ENCODE results near the gene FOXA1.

FOXA1 gene

GRCh38 chr14:37591941-37592481 lies 3.0 kb downstream of the FOXA1 start:
- H3K9ac ChIP-seq (ENCODE audit: low read length): no peak overlapping the region
- DNase-seq: no peak
- H4K20me1 ChIP-seq (ENCODE audit: insufficient read depth, low read length): no peaks in the 10 kb centered on the region
- H3K9me3 ChIP-seq (replicated peaks; ENCODE audit: insufficient read depth, low read length): no peaks in the 10 kb centered on the region
- no peaks in the 10 kb centered on the region for H3K27me3 ChIP-seq (replicated peaks; ENCODE audit: insufficient read depth, low read length)
- H3K79me2 ChIP-seq (ENCODE audit: low read length): peaks cover 13% of the 10 kb centered on the region
- H2AFZ ChIP-seq (ENCODE audit: low read length): no peak overlapping the region
- no peaks in the 10 kb centered on the region for H3K4me1 ChIP-seq (ENCODE audit: low read length)
- no peak overlapping the region for H3K27ac ChIP-seq (ENCODE audit: low read length)
- TF ChIP-seq EZH2phosphoT487 (IDR thresholded peaks at IDR 0.05; ENCODE audit: low read length): no peak
- TF ChIP-seq, protein P1, sequence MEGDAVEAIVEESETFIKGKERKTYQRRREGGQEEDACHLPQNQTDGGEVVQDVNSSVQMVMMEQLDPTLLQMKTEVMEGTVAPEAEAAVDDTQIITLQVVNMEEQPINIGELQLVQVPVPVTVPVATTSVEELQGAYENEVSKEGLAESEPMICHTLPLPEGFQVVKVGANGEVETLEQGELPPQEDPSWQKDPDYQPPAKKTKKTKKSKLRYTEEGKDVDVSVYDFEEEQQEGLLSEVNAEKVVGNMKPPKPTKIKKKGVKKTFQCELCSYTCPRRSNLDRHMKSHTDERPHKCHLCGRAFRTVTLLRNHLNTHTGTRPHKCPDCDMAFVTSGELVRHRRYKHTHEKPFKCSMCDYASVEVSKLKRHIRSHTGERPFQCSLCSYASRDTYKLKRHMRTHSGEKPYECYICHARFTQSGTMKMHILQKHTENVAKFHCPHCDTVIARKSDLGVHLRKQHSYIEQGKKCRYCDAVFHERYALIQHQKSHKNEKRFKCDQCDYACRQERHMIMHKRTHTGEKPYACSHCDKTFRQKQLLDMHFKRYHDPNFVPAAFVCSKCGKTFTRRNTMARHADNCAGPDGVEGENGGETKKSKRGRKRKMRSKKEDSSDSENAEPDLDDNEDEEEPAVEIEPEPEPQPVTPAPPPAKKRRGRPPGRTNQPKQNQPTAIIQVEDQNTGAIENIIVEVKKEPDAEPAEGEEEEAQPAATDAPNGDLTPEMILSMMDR (IDR thresholded peaks at IDR 0.05; ENCODE audit: low read length): no peak
- no peak for TF ChIP-seq EZH2 (optimal IDR thresholded peaks at IDR 0.05; ENCODE audit: low read depth, low read length)
- H3F3A ChIP-seq (ENCODE audit: insufficient read depth, low read length): peaks cover 7% of the 10 kb centered on the region
- no peaks in the 10 kb centered on the region for H3K9me2 ChIP-seq (replicated peaks; ENCODE audit: insufficient read depth, low read length)
- H3K4me3 ChIP-seq (ENCODE audit: low read length): no peak overlapping the region
- no peaks in the 10 kb centered on the region for H3K36me3 ChIP-seq (replicated peaks; ENCODE audit: insufficient read depth, low read length)
- H3K4me2 ChIP-seq (ENCODE audit: low read depth, low read length): no peak overlapping the region

- no peaks in the 10 kb centered on the region for H4K20me1 ChIP-seq (ENCODE audit: insufficient read depth, low read length)
- H2AFZ ChIP-seq (ENCODE audit: low read length): no peak overlapping the region
- no peak overlapping the region for H3K4me3 ChIP-seq (ENCODE audit: low read length)
- TF ChIP-seq EZH2 (optimal IDR thresholded peaks at IDR 0.05; ENCODE audit: low read depth, low read length): no peak
- H3K4me2 ChIP-seq (ENCODE audit: low read depth, low read length): no peak overlapping the region
- no peaks in the 10 kb centered on the region for H3K9me2 ChIP-seq (replicated peaks; ENCODE audit: insufficient read depth, low read length)
- H3K4me1 ChIP-seq (ENCODE audit: low read length): no peaks in the 10 kb centered on the region
- H3K27me3 ChIP-seq (replicated peaks; ENCODE audit: insufficient read depth, low read length): no peaks in the 10 kb centered on the region
- no peaks in the 10 kb centered on the region for H3K9me3 ChIP-seq (replicated peaks; ENCODE audit: insufficient read depth, low read length)
- no peak overlapping the region for H3K27ac ChIP-seq (ENCODE audit: low read length)
- H3K79me2 ChIP-seq (ENCODE audit: low read length): peaks cover 13% of the 10 kb centered on the region
- H3F3A ChIP-seq (ENCODE audit: insufficient read depth, low read length): peaks cover 7% of the 10 kb centered on the region
- H3K9ac ChIP-seq (ENCODE audit: low read length): no peak overlapping the region
- no peak for DNase-seq
- H3K36me3 ChIP-seq (replicated peaks; ENCODE audit: insufficient read depth, low read length): no peaks in the 10 kb centered on the region
Observed at GRCh38 chr14:37591311-37591940, 3.6 kb downstream of the FOXA1 start.

DNA sequence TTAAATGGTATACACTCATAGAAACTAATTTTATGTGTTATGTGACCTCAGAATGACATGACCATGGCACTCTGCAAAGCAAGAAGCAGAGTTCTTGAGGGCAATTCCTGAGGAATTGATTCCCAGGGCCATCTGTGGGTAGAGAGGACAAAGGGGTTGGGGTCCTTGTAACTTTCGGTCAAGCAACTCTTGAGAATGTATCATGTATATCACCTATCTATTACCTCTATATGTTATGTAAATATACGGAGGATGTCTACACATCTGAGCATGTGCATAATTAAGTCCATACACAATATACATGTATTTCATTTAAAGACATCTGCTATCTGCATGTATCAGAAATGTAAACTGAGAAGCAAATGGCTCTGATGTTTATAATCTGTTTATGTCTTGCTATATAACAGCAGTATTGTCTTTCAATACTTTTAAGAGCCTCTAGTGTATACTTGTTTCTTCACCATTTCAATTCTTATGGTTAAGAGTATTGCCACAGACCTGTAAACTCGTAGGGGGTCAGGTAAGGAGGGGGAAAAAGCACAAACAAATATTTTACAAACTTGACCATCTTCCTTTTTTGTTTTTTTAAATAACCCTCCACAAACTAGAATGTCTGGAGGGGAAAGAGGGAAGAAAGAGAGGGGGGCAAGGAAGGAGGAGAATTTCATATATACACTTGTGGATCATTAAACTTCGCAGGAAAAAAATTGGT lies 4.5 kb downstream of the FOXA1 start:
- no peaks in the 10 kb centered on the region for H3K9me2 ChIP-seq (replicated peaks; ENCODE audit: insufficient read depth, low read length)
- DNase-seq: no peak
- no peaks in the 10 kb centered on the region for H4K20me1 ChIP-seq (ENCODE audit: insufficient read depth, low read length)
- H2AFZ ChIP-seq (ENCODE audit: low read length): no peak overlapping the region
- H3K27ac ChIP-seq (ENCODE audit: low read length): no peak overlapping the region
- H3K4me1 ChIP-seq (ENCODE audit: low read length): no peaks in the 10 kb centered on the region
- H3K4me3 ChIP-seq (ENCODE audit: low read length): no peak overlapping the region
- H3K9ac ChIP-seq (ENCODE audit: low read length): no peak overlapping the region
- no peaks in the 10 kb centered on the region for H3K36me3 ChIP-seq (replicated peaks; ENCODE audit: insufficient read depth, low read length)
- no peaks in the 10 kb centered on the region for H3K27me3 ChIP-seq (replicated peaks; ENCODE audit: insufficient read depth, low read length)
- TF ChIP-seq EZH2 (optimal IDR thresholded peaks at IDR 0.05; ENCODE audit: low read depth, low read length): no peak
- no peak for TF ChIP-seq EZH2phosphoT487 (IDR thresholded peaks at IDR 0.05; ENCODE audit: low read length)
- TF ChIP-seq, protein P1 (IDR thresholded peaks at IDR 0.05; ENCODE audit: low read length): no peak
- peaks cover 3% of the 10 kb centered on the region; the same call in 1 of the 2 replicates for H3F3A ChIP-seq (ENCODE audit: insufficient read depth, low read length)
- no peak overlapping the region for H3K4me2 ChIP-seq (ENCODE audit: low read depth, low read length)
- H3K79me2 ChIP-seq (ENCODE audit: low read length): peaks cover 13% of the 10 kb centered on the region
- no peaks in the 10 kb centered on the region for H3K9me3 ChIP-seq (replicated peaks; ENCODE audit: insufficient read depth, low read length)

All from MM.1S (cell line).